GM19328 (cell line): ENCODE measurements around the gene MAPK10.
"Not testable (repeated sequence)": the region's sequence is repeated elsewhere in the genome, so short reads cannot be mapped to it uniquely, and the experiment has no call there.

Experiments
- ATAC-seq: cut with Tn5 transposase; IDR thresholded peaks from one replicate; pipeline ENCODE4 v1.9.1; 2021; ENCODE audit warnings: mild to moderate bottlenecking, moderate library complexity; ENCODE audit not compliant: unreplicated experiment

MAPK10 gene

GRCh38 chr4:86344127-86344526 lies 15.7 kb downstream of the MAPK10 start:
- no peak for ATAC-seq

GRCh38 chr4:86338989-86339388 lies 20.9 kb downstream of the MAPK10 start:
- ATAC-seq, result no peak

GRCh38 chr4:86338521-86338920 lies 21.3 kb downstream of the MAPK10 start:
- no peak for ATAC-seq

- no peak for ATAC-seq
Observed at GRCh38 chr4:86334020-86334750, 25.7 kb downstream of the MAPK10 start.

GRCh38 chr4:86333236-86333635 lies 26.6 kb downstream of the MAPK10 start:
- ATAC-seq, result no peak

- no peak for ATAC-seq
Observed at GRCh38 chr4:86330961-86331742, 28.7 kb downstream of the MAPK10 start.

- ATAC-seq, result not testable (repeated sequence)
Observed at GRCh38 chr4:86330411-86330810, 29.4 kb downstream of the MAPK10 start.

- no peak for ATAC-seq
Observed at GRCh38 chr4:86329431-86329830, 30.4 kb downstream of the MAPK10 start.

GRCh38 chr4:86326400-86326799 lies 33.5 kb downstream of the MAPK10 start:
- ATAC-seq, result no peak

GRCh38 chr4:86319390-86319789 lies 40.5 kb downstream of the MAPK10 start:
- no peak for ATAC-seq

- no peak for ATAC-seq
Observed at GRCh38 chr4:86315579-86315978, 44.3 kb downstream of the MAPK10 start.

GRCh38 chr4:86313656-86314055 lies 46.2 kb downstream of the MAPK10 start:
- ATAC-seq, result no peak

GRCh38 chr4:86307432-86307831 lies 52.4 kb downstream of the MAPK10 start:
- ATAC-seq, result no peak

- no peak for ATAC-seq
Observed at GRCh38 chr4:86306816-86307215, 53.0 kb downstream of the MAPK10 start.

- no peak for ATAC-seq
Observed at GRCh38 chr4:86302830-86303229, 57.0 kb downstream of the MAPK10 start.

GRCh38 chr4:86302251-86302650 lies 57.6 kb downstream of the MAPK10 start:
- no peak for ATAC-seq

- no peak for ATAC-seq
Observed at GRCh38 chr4:86300516-86300915, 59.3 kb downstream of the MAPK10 start.

GRCh38 chr4:86296865-86297264 lies 63.0 kb downstream of the MAPK10 start:
- no peak for ATAC-seq

GRCh38 chr4:86294883-86295282 lies 65.0 kb downstream of the MAPK10 start:
- ATAC-seq, result no peak

GRCh38 chr4:86291180-86291579 lies 68.7 kb downstream of the MAPK10 start:
- no peak for ATAC-seq

- no peak for ATAC-seq
Observed at GRCh38 chr4:86286726-86287125, 73.1 kb downstream of the MAPK10 start.

- no peak for ATAC-seq
Observed at GRCh38 chr4:86283371-86283770, 76.5 kb downstream of the MAPK10 start.
